GM21717 (cell line): ENCODE data around the gene PLXDC2.
"Not testable (repeated sequence)": the region's sequence is repeated elsewhere in the genome, so short reads cannot be mapped to it uniquely, and the experiment has no call there.

Source experiments
- ATAC-seq: cut with Tn5 transposase; IDR thresholded peaks from one replicate; pipeline ENCODE4 v1.9.1; 2021; ENCODE audit warnings: mild to moderate bottlenecking, moderate library complexity; ENCODE audit not compliant: unreplicated experiment

Gene PLXDC2

DNA sequence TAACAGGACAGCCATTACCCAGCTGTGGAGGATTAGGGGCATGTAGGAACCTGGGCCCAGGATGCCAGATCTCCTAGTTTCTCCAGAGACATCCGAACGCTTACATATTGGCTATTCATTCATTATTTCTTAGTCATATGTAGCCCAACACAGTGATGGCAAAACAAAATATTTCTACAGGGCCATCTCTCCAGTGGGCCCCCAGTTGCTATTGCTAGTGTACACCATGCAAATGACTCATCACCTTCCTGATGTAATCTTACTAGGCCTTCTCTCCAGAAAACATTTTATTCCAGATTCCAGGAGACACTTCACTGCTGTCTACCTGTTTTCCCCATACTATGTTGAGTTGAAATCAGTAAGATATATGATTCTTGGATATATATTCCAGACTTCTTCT is 201.7 kb downstream of the PLXDC2 start:
- ATAC-seq, result no peak

DNA sequence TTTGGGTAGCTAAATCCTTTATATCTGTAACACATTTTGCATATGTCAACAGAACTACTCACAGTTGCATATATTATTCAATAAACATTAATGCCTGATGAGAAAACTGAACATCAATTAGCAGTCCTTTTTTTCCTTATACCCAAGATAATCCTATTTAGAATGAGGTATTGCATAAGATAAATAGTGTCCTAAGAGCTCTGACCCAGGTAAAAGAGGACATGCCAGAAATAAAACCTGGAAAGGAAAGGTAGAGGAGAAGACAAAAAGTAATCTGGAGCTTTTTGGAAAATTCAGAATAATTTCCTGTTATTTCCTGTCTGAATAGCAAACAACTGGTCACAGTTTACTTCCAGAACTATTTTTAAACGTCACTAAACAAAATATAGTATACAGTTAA is 204.4 kb downstream of the PLXDC2 start:
- no peak for ATAC-seq

DNA sequence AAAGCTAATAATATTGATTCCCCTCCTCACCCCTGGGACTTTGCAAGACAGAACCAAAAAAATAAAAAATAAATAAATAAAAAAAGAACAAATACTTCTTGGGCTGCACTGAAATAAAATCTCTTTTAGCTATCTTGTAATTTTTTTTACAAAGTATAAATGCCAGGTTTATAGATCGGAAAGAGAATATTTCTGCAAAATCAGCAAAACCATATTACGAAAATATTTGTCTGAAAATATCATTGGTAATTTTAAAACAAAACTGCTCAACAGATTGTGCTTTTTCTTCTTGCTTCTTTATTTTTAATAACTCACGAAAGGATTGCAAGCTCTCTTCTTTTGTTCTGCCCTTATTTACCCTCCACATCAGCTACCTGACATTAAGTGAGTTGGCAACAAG is 213.3 kb downstream of the PLXDC2 start:
- no peak for ATAC-seq

DNA sequence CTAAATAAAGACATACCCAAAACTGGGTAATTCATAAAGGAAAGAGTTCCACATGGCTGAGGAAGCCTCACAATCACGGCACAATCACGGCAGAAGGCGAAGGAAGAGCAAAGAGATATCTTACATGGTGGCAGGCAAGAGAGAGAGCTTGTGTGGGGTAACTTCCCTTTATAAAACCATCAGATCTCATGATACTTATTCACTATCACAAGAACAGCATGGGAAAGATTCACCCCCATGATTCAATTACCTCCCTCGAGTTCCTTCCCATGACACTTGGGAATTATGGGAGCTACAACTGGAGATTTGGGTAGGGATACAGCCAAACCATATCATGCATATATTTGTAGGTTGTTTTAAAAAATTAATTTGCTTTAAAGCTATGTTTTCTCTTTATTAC is 217.2 kb downstream of the PLXDC2 start:
- ATAC-seq, result no peak

DNA sequence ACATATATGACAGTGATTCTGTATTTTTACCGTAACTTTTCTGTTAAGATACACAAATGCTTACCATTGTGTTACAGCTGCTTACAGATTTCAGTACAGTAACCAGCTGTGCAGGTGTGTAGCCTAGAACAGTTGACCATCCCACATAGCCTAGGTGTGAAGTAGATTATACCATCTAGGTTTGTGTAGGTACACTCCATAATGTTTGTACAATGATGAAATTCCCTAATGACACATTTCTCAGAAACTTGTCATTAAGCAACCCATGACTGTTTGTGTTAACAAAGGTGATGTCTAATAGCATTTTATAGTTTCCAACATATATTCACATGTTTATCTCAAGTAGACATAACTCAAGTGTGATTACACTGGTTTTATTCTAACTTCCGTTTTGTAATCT is 218.5 kb downstream of the PLXDC2 start:
- ATAC-seq, result no peak

DNA sequence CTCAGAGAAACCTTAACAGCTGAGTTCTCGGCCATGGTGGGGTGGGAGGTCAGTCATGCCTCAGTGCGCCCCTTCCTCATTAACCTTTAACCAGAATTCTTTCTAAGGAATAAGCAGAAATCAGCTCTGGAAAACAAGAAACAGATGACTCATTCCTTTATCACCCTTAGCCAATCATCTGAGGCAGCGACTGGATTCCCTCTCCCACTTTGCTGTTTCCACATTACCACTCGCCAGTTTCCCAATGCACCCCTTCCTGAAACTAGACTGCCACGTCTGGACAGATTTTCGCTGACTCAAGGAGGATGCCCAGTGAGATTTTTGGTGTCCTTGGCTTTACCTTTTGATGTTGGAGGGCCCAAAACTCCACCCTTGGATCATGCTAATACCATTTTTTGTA is 223.8 kb downstream of the PLXDC2 start:
- ATAC-seq, result no peak

DNA sequence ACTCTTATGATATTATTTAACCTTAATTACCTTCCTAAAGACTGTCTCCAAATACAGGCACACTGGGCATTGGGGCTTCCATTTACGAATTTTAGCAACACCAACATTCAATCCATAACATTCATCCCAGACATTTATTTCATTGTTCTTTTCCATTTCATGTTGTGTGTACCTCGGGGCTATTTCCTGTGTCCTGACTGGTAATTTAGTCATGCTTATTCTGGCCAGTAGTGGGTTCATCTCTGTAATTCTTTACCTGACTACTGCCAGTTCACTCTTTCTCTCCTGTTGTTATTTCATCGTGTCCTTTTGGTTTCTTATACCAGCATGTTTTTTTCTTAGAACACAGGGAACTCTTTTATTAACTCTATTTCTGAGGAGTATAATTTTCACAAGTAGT is 225.7 kb downstream of the PLXDC2 start:
- no peak for ATAC-seq

DNA sequence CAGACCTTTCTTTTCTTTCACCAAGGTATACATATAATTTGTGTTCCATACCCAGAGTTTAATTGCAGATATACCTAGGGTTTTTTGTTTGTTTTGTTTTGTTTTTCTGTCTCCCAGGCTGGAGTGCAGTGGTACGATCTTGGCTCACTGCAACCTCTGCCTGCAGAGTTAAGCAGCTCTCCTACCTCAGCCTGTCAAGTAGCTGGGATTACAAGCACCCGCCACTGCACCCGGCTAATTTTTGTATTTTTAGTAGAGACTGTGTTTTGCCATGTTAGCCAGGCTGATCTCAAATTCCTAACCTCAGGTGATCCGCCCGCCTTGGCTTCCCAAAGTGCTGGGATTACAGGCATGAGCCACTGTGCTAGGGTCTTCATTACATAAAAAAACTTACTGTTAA is 228.9 kb downstream of the PLXDC2 start:
- ATAC-seq, result not testable (repeated sequence)

DNA sequence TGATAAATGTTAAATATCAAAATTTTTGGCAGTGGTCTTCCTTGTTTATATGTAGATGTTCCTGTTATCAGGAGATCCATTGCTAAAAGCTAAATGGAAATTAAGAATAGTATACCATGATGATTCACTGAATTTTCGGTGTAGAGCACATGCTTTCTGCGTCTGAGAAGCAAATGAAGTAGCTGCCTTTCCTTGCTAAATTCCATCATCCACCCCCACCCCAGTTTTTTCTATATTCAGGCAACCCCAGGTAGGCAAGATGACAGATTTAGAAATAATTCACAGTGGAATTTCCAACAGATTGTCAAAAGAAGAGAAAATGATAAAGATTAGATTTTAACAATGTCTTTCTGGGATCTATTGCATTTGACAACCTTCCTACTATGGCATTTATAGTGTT is 231.9 kb downstream of the PLXDC2 start:
- ATAC-seq, result no peak

DNA sequence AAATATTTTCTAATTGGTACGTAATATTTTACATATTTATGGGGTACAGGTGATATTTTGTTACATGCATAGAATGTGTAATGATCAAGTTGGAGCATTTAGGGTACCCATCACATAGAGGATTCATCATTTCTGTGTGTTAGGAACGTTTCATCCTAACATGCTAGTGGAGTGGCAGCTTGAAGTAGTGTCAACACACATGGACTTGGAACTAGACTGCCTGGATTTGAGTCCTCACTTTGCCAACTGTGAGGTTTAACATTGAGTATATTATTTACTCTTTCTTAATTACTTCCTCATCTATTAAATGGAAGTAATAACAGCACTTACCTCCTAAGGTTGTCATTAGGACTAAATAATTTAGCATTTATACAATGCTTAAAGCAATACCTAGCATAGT is 241.9 kb downstream of the PLXDC2 start:
- no peak for ATAC-seq

DNA sequence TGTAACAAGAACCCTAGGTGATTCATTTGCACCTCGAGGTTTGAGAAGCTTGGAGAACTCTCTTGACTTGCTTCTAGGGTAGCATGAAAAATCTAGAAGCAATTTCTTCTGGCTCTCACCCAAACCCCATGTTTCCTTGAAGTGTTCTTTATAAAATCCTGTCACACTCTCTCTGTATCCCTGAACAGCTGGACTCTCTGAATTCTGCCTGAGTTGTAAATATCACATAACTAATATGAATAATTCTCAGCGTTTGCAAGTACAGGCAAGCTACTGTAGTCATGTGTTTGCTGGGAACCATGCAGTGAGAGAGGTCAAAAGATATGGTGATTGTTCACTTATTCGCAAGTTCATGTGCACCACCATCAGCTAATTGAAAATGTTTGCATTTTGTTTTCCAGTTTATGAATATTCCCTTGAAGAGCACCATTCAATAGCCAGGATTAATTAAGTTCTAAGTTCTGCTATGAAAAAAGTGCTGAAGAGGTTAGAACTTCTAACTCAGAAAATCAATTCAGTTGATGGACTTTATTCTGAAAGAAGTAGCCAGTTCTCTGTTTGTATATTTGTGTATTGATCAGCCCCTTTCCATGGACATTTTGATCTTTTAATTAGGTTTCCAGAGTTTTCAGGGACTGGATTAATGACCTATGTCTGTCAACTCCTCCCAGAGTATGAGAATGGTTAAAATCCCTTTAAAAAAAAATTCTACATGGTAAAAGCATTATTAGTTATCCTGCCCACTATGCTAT is 243.0 kb downstream of the PLXDC2 start:
- ATAC-seq, result no peak

DNA sequence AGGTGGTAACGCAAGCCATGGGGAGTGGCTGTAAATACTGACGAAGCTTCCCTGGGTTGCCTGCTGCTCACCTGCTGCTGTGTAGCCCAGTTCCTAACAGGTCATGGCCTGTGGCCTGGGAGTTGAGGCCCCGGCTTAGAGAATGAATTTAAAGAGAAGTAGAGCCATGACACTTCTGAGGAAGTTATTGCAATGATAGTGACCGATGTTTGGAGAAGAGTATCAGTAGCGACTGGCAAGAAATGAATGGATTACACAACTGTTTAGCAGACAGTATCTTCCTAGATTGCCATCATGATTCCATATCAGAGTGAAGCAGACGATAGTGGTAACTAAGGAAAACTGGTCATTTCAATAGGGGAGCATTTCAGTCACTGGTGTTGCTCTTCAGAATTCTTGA is 249.6 kb downstream of the PLXDC2 start:
- ATAC-seq, result no peak

DNA sequence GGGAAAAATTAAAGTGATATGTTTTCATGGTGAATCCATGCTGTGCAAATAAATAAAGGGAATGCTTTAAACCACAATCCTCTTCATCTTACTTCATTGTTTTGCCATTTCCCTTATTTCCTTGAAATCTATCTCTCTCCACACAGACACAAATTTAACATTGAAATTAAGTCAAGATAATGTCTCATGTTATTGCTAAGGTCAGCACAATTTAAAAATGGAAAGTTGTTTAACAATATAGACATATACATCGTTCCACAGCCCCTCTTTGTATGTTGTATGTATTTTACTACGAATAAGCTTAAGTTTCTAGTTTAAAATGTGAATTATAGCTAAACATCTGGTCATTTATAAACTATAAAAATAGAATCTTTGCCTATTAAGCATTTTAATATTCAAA is 256.9 kb downstream of the PLXDC2 start:
- no peak for ATAC-seq

DNA sequence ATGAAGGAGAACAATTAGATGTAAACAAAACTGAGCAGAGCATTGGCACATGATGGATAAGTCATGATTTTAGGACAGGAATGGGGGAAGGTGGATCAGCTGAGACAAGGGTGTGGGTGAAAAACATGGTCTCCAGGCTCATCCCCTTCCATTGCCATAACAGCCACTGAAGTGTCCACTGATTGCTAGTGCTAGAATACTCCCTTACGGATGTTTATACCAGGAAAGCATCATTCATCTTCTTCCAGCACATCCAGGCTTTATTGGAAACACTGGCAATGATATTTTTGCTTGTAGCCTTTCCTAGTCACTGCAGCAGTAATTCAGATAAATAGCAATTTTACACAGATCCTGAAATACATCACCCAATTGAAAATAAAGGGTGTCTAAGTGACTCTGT is 259.5 kb downstream of the PLXDC2 start:
- ATAC-seq, result no peak

DNA sequence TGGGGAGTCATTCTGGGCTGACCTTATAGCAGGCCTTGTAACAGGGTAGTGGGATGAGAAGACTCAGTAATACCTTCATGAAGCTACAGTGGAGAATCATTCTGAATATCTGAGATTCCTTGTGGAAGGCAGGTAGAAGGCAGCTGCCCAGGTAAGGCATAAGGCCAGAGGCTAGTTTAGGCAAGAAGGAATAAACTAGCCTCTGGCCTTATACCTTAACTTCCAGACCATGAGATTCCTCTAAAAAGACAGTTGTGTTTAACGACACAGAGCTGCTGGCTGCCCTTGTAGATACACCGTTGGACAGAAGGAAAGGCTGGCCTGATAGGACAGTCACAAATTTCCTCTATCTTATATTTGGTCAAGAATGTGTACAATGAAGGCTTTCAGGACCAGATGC is 268.2 kb downstream of the PLXDC2 start:
- ATAC-seq, result no peak

DNA sequence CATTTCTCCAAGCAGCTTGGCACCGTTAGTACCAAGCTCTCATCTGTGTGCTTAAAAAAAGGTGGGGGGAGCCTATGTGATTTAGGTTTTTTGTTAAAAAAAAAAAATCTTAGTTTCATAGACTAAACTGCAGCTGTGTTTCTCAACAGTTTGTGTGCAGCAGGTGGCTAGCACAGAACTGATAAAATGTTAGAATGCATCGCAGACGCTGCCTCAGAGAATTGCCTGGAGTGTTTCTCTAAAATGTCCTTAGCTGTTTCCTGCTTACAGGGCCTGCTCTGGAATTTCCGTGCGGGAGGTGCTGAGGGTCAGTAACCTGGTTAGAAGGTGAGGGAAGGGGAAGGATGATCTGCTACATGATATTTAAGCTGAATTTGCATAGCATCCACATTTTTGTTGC is 268.9 kb downstream of the PLXDC2 start:
- no peak for ATAC-seq

DNA sequence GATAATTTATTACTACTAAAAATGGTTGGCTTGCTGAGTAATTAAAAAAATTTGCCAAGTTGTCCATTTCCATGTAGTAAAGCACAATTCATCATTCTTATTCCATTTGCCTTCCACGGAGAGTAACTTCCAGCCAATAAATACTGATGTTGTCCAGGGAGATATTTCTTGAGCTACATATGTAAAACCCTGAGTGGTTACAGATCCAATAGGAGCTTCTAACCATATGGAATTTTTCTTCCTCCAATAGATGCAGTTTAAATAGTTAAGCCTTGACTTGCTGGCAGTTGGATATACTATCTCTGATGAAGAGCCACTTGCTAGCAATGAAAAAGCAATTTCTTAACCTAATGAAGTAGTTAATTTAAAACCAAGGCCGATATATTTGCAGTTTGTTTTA is 271.1 kb downstream of the PLXDC2 start:
- no peak for ATAC-seq

DNA sequence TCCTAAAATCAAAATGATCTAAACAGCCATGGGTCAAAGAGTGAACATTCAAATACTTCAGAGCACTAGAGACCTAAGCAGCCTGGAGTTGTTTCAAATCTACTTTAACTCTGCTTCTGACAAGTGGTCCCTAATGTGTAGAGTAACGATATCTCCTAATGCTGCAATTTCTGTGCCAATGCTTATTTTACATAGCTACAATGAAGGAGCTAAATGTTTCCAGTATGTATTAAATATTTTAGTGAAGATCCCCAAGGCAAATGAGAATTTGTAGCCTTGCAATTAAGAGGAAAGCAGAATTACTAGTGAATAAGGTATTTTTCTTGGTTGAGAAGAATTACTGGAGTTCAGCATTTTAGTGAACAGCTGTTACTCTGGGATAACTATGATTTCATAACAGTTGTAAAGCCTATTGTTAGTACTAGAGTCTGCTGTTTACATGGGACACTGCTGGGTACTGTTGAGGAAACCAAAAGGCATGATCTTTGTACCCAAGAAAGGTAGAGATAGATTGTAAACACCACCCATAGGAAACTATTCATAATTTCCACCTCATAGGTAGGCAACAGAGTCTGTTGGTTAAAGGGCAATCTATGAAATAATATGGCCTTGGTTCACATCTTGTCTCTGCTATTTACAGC is 271.9 kb downstream of the PLXDC2 start:
- no peak for ATAC-seq

DNA sequence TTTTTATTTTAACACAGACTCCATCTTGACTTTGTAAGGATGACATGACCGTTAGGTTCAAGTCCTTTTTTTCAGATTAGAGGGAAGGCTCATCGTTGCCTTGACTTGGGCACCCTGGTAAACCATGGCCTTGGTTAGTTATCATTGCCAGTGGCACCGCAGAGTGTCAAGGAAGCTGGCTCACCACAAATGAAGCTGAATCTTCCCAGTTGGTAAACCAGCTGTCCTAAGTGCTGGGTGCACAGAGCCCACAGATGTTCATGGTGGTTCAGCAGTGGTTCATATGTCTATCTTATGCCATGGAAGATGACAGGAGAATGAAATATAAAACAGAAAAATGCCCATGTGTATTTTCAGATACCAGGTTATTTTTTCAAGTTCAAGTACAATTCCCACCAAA is 273.6 kb downstream of the PLXDC2 start:
- ATAC-seq, result no peak

DNA sequence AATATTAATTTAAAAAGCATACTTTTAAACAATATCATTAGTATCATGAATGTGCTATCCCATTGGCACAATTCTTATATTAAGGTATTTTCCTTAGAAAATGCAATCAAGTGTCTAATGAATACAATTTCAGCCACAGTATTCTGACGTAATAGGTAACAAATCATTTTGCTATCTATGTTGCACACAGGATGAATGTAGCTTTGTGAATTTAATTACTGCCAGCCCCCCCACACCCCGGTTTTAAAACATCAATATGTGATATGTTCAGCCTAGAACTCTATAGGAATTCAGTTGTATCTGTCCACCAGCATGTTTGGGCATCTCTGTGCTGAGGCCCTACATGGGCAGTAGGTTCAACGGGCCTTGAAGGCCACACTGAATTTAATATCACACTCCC is 274.6 kb downstream of the PLXDC2 start:
- ATAC-seq, result no peak

DNA sequence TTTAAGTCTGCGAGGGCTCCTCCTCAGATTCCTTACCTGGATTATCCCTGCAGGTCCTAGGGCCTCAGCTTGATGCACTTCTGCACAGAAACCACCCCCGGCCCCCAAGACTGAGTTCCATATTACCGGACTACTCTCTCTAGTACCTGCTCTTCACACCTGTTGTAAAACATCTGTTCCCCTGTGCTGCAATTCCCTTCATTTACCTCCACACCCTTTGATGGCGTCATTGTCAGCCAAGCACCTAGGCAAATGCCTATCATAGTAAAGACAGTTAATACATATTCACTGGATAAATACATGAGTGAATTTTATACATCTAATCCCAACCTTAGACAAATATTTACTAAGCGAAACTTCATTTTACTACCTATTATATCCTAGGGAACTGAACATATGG is 275.5 kb downstream of the PLXDC2 start:
- no peak for ATAC-seq

DNA sequence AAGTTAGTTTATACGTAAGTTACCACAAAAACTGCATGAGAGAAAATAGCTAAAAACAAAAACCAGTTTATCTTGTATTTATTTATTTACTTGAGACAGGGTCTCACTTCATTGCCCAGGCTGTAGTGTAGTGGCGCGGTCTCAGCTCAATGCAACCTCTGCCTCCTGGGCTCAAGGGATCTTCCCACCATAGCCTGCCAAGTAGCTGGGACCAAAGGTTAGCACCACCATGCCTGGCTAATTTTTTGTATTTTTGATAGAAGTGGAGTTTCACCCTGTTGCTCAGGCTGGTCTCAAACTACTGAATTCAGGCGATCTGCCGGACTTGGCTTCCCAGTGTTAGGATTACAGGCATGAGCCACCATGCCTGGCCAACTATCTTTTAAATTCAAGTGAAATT is 277.4 kb downstream of the PLXDC2 start:
- ATAC-seq, result no peak
